Effector CD4-positive, alpha-beta T cell (primary cell): Measurements from ENCODE around the gene DRAP1.

ENCODE experiments used
- DNase-seq: peaks from one replicate; pipeline ENCODE4 v3.0.0-alpha.2; 2020
- total RNA-seq: gene quantifications from one replicate; lab custom pipeline; 2026; lab: John Stamatoyannopoulos, UW

Gene DRAP1, protein sequence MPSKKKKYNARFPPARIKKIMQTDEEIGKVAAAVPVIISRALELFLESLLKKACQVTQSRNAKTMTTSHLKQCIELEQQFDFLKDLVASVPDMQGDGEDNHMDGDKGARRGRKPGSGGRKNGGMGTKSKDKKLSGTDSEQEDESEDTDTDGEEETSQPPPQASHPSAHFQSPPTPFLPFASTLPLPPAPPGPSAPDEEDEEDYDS
- 45.4 reads per million, percentile 66 among the genes with 10 or more reads in this experiment for total RNA-seq

DNA sequence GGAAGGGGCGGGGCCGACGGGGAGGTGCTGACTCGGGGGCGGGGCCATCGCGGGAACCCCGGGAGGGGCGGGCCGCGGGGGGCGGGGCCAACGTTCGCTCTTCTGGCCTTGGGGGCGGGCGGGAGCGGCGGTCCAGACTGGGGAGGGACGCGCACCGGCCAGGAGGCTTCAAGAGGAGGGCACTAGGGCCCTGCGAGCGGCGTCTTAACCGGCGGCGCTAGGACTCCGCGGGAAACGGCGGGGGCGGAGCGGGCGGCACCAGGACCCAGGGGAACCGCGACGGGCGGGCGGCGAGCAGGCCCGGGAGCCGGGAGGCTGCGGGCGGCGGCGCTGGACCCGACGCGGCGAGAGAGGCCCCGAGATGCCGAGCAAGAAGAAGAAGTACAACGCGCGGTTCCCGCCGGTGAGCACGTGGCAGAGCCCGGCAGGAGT is at the start of gene DRAP1:
Gene DRAP1 (plus strand): TSS at position 286 of the 432 bp plus-strand sequence. CDS start 76 bp downstream, at position 362.
- peak; percentile 98 for DNase-seq

DNA sequence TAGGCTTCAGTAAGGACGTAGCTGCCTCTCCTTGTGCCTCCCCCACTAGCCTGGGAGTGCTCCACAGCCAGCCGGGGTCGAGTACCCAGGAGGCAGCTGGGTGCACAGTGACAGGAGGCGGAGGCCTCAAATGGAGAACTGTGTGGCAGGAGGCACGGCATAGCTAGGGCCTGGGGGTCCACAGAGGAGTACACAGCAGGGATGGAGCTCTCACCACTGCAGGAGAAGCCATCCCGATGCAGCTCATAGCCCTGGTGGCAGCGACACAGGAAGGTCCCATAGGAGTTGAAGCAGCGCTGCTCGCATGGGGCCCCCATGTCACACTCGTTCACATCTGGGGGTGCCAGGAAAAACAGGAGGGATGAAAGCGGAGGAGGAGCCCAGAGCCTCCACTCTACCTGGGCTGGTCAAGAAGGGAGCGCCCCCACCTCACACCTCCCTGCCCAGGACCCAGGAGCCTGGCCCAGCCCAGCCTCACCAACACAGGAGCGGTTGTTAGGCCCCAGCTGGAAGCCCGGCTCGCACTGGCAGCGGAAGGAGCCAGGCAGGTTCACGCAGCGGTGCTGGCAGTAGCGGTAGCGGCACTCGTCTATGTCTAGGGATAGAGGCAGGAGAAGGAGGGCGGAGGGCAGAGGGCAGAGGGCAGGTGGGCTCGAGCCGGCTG is 49.5 kb upstream of the DRAP1 start:
- DNase-seq, result no peak

DNA sequence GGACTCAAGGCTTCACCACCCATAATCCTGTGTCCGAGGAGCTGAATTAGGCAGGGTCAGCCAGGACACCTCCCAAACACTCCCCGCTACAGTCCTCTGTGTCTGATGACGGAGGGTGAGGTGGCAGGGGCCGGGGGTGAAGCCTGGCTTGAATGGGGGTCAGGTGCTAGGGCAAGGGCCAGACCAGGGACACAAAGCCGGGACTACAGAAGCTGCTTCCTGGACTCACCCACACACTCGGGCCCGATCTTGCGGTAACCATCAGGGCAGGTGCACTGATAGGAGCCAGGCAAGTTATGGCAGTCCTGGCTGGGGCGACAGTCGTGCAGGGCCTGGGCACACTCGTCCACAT is 48.9 kb upstream of the DRAP1 start:
- no peak for DNase-seq

DNA sequence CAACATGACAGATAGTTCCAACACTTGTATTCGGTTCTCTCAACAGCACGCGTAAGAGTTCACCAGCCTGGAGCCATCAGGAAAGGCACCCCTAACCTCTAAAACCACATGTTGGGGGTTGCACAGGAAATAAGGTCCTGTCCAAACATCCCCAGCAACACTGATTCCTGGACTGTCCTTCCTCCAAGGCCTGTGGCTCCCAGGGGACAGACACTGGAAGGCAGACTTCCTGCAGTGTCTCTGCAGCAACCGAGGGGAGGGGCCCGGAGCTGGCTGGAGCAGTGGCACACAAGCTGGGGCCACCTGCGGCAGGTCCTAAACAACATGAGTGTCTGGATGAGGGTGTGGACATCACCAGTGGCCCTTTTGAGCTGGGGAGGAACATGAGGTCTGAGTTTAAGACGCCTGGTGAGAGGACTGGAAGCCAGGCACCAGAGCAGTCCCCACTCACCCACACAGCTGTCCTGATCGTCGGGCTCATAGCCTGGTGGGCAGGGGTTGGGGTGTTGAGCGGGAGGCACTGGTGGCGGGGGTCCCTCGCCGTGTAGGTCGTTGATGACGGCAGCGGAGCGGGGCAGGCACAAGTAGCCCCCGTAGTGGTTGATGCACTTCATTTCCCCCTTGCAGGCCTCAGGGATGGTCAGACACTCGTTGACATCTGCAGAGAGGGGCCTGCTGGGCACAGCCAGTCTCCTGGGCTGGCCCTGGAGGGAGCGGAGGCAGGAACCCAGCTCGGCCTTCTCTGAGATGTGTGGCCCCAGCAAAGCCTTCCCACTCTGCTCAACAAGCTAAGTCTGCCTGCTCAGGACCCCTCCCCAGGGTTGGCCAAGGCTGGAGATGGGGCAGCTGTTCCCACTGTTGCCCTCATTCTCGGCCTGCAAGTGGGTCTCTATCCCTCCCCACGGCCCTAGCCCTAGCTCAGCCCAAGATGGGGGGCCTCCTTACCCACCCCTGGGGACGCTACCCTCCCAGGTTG is 48.2 kb upstream of the DRAP1 start:
- no peak for DNase-seq

DNA sequence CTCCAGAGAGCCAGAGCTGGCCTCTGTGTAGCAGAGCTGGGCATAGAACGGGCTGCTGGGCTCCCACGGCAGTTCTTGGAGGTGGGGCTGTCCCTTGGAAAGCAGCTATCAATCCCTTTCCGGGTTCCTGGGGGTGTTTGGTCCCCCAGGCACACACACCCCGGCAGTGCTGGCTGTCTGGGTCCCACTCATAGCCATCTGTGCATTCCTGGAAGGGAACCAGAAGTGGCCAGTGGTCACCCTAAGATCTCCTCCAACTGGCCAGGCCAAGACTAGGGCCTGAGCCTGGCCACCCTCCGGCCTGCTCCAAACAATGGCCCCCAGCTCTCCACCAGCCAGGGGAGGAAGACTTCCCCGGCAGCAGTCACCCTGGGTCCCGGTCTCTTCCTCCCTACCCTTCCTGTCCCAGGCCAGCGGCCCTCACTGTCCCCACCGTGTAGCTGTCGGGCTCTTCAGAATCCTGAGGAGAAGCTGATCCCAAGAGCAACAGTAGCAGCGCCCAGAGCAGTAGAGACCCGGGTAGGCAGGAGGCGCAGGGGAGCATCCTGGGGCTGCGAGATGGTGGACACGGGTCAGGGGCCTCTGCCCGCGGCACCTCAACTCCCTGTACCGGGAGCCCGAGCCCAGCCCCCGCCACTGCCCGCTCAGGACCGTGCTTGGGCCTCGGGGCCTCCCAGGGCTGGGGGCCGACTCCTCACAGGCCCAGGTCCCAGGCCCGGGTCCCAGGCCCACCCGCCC is 47.2 kb upstream of the DRAP1 start:
- DNase-seq, result no peak

DNA sequence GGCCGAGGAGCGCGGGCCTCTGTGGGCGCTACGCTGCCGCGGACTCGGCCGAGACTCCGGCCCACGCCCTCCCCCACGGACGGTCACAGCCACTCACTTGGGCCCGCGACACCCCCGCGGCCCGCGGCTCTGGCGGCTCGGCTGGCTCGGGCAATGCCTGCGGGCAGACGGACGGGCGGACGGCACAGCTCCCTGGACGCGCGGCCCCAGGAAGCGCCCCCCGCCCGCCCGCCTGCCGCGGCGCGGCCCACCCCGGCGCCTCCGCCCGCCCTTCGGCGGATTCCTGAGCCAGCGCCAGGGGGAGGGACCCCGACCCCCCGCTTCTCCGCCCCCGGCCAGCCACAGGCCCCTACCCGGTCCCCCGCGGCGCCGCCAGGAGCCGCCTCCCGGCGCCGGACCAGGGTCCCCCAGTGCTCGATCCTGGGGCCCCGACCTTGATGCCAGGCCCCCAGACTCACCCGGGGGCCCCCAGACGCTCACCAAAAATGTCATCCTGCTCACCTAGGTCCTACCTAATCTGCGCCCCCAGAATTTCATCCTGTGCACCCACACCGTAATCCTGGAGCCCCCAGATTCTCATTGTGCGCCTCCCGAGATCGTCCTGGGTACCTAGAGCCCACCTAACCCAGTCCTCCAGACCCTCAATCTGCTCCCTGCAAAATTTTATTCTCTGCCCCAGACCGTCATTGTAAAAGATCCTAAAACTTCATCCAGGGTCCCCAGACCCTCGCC is 46.5 kb upstream of the DRAP1 start, which contains the start of gene EFEMP2:
Gene EFEMP2 (minus strand): TSS at position 215 of the 732 bp plus-strand sequence. CDS start 446 bp downstream, outside the sequence.
- no peak for DNase-seq

DNA sequence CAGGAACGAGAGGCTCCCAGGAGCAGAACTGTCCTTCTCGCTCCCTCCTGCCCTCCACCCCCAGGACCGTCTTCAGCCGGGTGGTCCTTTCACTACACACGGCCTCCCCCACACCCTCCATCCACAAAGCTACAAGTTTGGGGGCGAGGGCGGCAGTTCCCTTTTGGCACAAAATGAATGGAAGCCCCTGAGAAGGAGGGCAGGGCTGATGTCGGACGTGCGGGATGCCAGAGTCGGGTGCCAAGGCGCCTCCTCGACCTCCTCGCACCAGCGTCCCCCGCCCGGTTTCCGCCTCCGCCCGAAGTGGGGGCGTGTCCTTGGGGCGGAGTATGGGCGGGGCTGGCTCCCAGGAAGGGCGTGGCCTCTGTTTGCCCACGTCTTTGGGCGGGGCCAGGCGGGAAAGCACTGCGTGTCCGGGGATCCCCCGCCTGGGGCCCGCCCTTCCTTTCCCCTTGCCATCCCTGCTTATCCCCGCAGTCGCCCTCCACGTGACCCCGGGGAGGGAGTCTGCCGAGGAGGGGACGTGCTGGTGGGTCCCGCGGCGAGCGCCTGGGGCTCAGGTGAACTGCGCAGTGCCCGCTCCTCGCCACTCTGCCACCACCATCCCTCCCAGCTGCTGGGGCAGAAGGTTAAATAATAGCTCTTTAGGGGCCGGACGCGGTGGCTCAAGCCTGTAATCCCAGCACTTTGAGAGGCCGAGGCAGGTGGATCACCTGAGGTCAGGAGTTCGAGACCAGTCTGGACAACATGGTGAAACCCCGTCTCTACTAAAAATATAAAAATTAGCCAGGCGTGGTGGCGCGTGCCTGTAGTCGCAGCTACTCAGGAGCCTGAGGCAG is 45.7 kb upstream of the DRAP1 start:
- peak; percentile 92 for DNase-seq

- DNase-seq, result no peak
These were observed 39.6 kb upstream of the DRAP1 start, which contains the start of gene CTSW for GRCh38 chr11:65879617-65880016. CTSW (plus strand) TSS chr11:65879837; CDS start chr11:65879855, 18 bp downstream.

DNA sequence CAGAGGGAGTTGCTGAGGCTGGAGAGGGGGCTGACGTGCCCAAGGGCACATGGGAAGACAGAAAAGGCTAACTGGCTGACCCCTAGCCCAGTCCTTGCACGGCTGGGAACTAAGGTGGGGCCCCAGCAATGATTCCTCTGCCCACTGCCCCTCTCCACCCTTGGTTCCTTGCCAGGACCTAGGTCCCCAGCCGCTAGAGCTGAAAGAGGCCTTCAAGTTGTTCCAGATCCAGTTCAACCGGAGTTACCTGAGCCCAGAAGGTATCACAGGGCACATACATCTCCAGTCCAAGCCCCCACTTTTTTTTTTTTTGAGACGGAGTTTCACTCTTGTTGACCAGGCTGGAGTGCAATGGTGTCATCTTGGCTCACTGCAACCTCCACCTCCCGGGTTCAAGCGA is 39.2 kb upstream of the DRAP1 start:
- no peak for DNase-seq

DNA sequence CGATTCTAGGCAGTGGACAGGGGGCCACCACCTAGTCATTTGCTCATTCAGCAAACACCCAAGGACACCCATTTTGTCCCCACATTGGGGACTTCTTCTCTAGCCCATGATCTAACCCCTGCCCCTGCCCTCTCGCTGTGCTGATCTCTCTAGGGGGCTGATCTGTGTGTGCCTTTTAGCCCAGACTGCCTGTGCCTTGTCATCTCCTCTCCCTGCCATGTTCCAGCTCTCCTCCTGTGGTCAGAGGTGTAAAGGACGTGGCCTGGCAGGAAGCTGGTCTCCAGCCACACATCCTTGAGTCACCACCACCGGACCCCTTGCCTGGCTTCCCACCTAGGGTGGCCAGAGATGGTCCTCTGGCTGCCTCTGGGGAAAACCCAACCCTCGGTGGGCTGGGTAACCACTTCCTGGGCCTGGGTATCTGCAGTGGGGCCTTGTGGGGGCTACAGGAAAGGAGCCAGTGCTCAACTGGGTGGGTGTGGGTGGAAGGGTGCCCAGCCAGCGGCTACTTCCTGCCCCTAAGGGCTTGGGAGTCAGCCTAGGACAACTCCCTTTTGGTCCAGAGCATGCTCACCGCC is 38.3 kb upstream of the DRAP1 start:
- no peak for DNase-seq

DNA sequence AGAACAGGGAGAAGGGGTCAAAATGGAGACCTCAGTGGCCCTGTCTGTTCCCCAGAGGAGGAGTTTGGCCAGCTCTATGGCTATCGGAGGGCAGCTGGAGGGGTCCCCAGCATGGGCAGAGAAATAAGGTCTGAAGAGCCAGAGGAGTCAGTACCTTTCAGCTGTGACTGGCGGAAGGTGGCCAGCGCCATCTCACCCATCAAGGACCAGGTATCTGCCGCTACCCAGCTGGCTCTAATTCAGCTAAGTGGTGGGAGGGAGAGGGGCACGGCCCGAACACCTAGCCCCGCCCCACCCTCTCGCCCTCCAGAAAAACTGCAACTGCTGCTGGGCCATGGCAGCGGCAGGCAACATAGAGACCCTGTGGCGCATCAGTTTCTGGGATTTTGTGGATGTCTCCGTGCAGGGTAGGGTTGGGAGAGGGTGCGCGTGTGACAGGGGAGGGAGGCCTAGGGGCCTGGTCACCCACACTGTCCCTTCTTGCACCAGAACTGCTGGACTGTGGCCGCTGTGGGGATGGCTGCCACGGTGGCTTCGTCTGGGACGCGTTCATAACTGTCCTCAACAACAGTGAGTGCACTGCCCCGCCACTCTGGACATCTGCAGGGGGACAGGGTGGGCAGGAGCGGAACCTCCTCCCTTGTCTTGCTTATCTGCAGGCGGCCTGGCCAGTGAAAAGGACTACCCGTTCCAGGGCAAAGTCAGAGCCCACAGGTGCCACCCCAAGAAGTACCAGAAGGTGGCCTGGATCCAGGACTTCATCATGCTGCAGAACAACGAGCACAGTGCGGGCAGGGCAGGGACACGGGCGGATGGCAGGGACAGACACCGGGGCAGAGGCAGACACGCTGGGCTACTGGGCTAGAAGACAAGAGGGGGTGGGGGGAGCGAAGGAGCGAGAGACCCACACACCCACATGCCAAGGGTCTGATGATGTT is 36.8 kb upstream of the DRAP1 start:
- no peak for DNase-seq

DNA sequence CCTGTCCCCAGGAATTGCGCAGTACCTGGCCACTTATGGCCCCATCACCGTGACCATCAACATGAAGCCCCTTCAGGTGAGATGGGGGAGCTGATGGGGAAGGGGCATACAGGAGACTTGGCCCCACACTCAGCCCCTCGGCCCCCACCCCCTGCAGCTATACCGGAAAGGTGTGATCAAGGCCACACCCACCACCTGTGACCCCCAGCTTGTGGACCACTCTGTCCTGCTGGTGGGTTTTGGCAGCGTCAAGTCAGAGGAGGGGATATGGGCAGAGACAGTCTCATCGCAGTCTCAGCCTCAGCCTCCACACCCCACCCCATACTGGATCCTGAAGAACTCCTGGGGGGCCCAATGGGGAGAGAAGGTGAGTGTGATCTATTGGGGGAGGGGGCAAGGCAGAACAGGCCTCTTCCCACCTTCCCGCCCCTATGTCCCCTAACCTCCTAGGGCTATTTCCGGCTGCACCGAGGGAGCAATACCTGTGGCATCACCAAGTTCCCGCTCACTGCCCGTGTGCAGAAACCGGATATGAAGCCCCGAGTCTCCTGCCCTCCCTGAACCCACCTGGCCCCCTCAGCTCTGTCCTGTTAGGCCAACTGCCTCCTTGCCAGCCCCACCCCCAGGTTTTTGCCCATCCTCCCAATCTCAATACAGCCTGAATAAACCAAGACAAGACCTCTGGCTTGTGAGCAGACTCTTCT is 36.0 kb upstream of the DRAP1 start:
- no peak for DNase-seq

GRCh38 chr11:65883786-65884715 is 35.2 kb upstream of the DRAP1 start:
- no peak for DNase-seq

GRCh38 chr11:65884716-65885092 is 34.5 kb upstream of the DRAP1 start:
- peak; percentile 80 for DNase-seq

DNA sequence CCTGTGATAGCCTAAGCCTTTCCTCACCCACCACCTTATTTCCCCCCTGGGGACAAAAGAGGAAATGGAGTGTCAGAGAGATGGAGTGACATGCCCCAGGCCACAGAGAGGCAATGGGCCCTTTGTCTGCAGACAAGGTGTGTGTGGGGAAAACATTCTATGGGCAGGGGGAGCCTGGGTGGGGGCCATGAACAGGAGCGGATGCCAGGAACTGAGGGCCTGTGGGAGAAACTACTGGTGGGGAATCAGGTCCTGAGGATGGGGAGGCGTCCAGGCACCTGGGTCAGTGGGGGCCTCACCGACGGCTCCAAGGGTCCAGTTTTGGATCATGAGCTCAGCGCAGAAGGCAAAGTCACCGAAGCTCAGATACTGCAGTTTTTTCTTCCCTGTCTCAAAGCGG is 34.0 kb upstream of the DRAP1 start:
- no peak for DNase-seq

GRCh38 chr11:65885808-65886536 is 33.3 kb upstream of the DRAP1 start:
- no peak for DNase-seq
